Measurements from ENCODE around the gene DDX31.

The DDX31 gene

DNA sequence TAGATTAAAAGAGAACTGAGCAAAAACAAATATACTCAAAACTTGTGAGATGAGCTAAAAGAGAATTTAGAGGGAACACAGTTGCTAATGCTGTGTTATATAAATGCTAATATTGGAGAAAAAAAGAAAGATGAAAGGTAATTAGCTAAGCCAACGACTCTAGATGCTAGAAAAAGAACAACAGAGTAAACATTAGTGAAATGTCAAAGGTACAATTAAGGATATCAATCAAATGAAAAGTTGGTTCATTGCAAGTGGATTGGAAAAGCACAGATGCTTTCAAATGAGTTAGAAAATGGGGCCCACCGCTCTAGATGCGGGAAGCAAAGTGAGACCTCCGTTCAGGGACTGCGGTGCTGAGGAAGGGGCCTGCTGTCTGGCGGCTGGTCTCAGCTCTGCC is 105.3 kb downstream of the DDX31 start:
- H3K27ac ChIP-seq, result no peak overlapping the region
- no peak for TF ChIP-seq ZFX (IDR thresholded peaks at IDR 0.05)
- TF ChIP-seq, protein P1, sequence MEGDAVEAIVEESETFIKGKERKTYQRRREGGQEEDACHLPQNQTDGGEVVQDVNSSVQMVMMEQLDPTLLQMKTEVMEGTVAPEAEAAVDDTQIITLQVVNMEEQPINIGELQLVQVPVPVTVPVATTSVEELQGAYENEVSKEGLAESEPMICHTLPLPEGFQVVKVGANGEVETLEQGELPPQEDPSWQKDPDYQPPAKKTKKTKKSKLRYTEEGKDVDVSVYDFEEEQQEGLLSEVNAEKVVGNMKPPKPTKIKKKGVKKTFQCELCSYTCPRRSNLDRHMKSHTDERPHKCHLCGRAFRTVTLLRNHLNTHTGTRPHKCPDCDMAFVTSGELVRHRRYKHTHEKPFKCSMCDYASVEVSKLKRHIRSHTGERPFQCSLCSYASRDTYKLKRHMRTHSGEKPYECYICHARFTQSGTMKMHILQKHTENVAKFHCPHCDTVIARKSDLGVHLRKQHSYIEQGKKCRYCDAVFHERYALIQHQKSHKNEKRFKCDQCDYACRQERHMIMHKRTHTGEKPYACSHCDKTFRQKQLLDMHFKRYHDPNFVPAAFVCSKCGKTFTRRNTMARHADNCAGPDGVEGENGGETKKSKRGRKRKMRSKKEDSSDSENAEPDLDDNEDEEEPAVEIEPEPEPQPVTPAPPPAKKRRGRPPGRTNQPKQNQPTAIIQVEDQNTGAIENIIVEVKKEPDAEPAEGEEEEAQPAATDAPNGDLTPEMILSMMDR (conservative IDR thresholded peaks at IDR 0.05), result no peak

DNA sequence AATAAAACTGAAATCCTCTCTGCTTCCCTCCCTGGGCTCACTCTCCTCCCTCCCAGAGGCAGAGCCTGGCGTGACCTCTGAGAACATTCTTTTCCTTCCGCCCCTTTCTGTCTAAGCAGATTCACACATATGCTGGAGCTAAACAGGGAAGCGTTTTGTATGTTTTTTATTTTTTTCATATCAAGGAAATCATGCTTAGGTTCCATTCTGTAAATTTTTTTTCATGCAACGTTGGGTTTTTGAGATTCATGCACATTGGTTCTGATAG is 107.5 kb downstream of the DDX31 start:
- TF ChIP-seq, protein P1 (conservative IDR thresholded peaks at IDR 0.05), result no peak
- no peak for TF ChIP-seq ZFX (IDR thresholded peaks at IDR 0.05)
- H3K27ac ChIP-seq, result no peak overlapping the region

DNA sequence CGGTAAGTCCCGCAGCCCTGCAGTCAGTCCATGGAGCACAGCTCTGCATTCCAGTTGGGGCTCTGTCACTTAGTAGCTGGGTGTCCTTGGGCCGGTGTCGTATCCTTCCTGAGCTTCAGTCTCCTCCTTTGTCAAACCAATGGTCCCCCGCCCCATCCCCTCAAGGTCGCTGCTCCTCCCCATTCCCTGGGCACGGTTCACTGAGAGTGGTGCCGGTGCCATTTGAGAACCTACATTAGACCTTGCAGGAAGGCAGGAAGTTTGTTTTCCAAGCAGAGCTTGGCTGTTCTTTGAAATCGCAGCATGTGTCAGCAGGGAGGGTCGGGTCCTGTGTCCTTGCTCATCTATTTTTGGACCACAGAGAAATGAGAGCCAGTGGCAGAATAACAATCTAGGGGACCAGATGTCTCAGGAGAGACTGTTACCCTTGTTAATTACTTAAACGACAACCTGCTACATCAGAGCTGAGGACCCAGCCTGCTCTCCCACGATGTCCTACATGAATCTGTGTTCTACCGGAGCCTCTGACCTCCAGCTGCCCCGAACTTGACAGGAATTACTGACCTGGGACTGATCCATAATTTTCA is 109.1 kb downstream of the DDX31 start:
- no peak overlapping the region for H3K27ac ChIP-seq
- TF ChIP-seq, protein P1 (conservative IDR thresholded peaks at IDR 0.05), result no peak
- no peak for TF ChIP-seq ZFX (IDR thresholded peaks at IDR 0.05)

DNA sequence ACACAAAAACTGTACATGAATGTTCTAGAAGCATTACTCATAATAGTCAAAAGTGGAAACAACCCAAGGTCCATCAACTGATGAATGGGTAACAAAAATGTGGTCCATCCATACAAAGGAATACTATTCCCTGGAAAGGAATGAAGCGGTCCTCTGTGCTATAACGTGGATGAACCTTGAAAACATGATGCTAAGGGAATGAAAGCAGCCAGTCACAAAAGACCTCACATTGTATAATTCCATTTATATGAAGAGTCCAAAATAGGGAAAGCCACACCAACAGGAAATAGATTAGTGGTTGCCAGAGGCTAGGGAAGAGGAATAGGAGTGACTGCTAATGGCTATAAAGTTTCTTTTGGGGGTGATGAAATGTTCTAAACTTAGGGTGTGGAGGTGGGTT is 110.1 kb downstream of the DDX31 start:
- TF ChIP-seq, protein P1 (conservative IDR thresholded peaks at IDR 0.05), result no peak
- no peak for TF ChIP-seq ZFX (IDR thresholded peaks at IDR 0.05)
- no peak overlapping the region for H3K27ac ChIP-seq

DNA sequence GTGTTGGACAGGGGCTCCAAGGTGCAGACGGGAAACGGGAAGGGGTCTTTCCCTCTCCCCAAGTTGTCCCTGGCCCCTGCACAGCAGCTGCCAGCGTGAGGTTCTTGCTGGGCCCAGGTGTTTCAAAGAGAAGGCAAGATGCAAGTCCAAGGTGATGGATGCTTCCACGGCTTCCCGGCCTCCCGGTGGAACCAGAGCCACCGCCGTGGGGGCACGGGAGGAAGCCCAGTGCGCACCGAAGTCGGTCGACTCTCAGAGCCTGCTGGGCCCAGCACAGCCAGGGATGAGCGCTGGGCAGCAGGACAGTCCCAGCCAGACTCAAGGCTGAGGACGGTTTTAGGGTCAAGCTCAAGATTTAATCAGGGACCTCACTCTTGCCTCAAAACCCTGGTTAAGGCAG is 112.6 kb downstream of the DDX31 start:
- H3K27ac ChIP-seq, result no peak overlapping the region
- no peak for TF ChIP-seq ZFX (IDR thresholded peaks at IDR 0.05)
- TF ChIP-seq, protein P1 (conservative IDR thresholded peaks at IDR 0.05), result no peak

DNA sequence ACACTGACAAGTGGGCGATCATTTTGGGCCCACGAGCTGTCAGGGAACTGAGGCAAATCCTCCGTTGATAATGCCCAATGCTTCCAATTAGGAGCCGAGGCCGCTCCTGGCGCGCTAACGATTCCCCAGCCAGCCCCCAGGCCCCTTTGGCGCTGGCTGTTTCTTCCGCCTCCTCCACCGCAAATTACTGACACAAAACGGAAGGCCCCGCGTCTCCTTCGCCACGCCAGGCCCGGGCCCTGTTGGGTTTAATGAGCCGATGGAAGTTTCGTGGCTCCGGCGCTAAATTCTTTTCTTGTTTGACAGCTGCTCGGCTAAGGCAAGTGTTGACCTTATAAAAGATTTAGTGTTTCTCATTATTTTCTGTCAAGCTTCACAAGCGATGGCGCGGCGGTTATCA is 113.1 kb downstream of the DDX31 start:
- H3K27ac ChIP-seq, result no peak overlapping the region
- TF ChIP-seq, protein P1 (conservative IDR thresholded peaks at IDR 0.05), result no peak
- no peak for TF ChIP-seq ZFX (IDR thresholded peaks at IDR 0.05)

DNA sequence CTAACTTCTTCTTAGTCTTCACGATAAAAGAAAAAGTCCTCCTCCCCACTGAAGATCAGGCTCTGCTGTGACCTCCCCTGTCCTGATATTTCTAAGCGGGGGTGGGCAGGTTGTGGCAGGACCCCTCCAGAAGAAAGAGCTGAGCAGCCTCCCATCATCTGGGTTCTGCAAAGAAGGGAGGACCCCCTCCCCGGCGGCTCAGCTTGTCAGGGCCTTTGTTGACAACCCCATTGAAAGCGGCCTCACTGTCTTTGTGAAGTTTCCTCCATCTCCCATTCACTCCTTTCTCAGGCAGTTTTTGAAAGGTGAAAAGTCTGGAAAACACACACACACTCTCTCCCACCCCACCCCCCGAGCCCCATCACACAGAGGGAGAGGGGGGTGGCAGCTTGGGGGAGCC is 113.5 kb downstream of the DDX31 start:
- no peak overlapping the region for H3K27ac ChIP-seq
- TF ChIP-seq, protein P1 (conservative IDR thresholded peaks at IDR 0.05), result no peak
- TF ChIP-seq ZFX (IDR thresholded peaks at IDR 0.05), result no peak

Data from C4-2B (cell line).